ENCODE results near the gene POU3F1.

POU3F1 gene

GRCh38 chr1:38046333-38046883, at the start of gene POU3F1:
Gene POU3F1 (minus strand): TSS chr1:38046793. CDS start chr1:38046743, 50 bp downstream.
- peak in 1 of 14 donors; percentile 44 for DNase-seq

DNA sequence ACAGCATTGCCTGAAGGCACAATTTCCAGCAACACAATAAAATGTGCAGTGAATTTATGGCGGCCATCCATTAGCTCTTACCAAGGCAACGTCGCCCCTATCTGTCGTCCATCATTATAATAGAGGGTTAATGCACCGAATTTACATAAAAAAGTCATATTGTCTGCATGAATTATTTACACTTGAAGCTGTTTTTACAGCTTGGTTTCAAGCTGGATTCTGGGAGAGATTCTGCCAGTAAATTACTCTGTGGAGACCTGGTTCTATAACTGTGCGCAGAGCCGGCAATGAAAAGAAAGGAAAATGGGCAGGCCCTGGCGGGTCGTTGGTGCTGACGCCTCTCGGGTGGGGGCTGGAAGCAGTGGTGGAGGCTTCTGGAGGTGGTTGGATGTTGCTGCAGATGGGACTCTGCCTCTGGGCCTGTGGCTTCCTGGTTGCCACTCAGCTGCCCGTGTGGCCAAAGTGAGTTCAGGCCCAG, 48.9 kb upstream of the POU3F1 start:
- DNase-seq = no peak

- DNase-seq = no peak
Measured at GRCh38 chr1:38094711-38095290, 48.2 kb upstream of the POU3F1 start.

GRCh38 chr1:38093569-38094520, 47.3 kb upstream of the POU3F1 start:
- no peak for DNase-seq

DNA sequence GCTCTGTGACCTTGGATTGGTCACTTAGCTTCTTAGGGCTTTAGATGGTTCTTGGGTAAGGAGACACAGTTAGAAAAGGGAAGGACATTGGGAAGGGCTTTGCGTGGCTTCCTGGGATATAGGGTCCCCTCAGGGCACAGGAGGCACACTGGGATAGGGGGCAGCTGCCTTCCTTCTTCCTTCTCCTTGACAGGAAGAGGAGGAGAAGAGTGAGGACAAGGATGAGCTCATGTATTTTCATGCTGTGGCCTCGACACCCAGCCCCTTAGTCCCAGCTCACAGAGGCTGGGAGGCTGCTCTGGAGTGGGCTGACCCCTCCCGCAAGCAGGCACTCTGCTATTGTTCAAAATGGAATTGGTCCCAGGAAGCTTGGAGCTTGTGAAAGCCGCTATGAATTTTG, 45.7 kb upstream of the POU3F1 start:
- no peak for DNase-seq

DNA sequence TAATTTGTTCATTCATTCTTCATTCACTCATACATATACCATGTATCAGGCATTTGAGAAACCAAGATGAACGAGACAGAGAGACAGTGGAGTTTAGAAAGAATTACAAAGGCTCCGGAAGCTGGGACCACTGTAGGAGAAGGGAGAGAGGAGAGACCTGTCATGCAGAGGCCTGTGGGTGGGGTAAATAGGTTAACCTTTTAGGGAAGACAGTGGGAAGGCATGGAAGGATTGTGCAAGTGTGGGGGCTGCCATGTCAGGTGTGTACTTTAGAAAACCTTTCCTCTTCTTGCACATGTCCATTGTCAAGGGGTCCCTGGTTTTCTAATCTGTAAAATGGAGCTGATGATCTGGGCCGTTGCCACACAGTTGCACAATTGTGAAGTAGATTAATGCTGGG, 44.2 kb upstream of the POU3F1 start:
- DNase-seq = no peak

DNA sequence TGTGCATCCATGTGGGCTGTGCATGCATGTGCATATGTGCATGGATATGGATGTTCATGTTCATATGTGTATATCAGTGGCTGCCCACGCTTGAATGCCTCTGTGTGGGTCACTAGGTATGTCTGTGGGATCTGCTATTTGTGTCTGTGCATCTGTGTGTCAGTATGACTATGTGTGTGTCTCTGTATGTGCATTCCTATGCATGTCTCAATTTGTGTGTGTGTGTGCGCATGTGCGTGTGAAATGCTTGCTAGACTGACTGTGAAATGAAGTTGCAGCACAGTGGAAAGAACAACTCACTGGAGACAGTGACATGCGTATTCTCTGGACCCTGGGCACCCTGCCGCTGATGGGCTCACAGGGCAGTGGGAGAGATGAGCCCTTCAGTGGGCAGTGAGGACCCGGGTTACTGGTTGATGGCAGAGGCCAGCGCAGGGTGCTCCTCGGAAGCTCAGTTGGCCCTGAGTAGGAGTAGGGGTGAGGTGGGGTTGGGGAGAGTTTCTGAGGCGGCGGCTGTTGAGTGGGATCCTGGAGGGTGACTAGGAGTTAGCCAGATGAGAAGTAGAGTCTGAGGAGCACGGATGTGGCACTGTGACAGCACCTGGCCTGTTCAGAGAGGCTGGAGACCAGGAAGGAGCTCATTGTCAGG, 43.2 kb upstream of the POU3F1 start:
- no peak for DNase-seq

- DNase-seq = no peak
Measured at GRCh38 chr1:38088791-38089190, 42.2 kb upstream of the POU3F1 start.

GRCh38 chr1:38088366-38088765, 41.8 kb upstream of the POU3F1 start:
- no peak for DNase-seq

GRCh38 chr1:38087676-38088075, 41.1 kb upstream of the POU3F1 start:
- DNase-seq = no peak

DNA sequence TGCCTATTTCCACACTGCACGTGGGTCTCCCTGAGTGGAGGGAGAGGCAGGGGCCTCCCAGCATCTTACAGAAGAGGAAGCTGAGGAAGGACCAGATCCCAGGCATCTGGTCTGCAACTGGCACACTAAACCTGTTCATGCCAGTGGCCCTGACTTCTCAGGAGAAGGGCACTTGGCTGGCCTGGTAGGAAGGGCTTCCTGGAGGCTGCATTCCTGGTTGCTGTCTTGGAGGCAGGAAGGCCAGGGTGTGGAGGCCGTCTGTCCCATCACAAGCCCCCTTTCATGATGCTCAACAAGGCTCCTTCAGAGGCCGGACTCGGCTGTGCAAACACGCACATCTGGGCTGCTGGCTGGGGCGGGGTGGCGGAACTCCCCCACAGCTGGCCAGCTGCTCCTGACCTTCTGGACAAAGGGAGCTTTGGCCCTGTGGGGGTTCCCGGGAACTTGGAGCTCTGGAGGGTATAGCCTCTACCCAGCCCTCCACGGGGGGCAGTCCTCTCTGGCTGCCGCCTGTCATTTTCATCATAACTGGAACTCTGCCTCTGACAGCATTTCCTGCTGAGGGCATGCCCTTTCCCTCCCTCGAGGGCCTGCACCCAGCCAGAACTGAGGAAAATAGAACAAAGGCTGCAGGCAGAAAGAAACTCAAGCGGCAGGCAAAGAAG, 39.2 kb upstream of the POU3F1 start:
- no peak for DNase-seq

DNA sequence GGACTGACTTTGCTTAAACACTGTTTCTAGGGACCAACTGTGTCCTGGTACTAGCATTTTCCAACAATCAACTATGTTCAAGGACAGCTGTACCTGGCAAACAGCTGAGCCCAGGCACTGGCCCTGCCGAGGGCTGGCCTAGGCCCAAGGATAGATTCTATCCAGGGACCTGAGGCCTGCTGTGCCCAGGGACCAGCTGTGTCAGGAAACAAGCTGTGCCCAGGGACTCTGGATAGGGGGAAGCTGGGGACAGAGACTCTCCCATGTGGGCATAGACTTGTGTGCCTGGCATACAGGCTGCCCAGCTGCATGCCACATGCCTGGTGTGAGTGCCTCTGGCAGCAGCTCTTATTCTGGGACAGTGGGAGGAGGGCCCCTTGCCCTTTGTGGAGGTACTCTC, 38.1 kb upstream of the POU3F1 start:
- peak in 5 of 14 donors; percentile 5 to 53 (median 33) for DNase-seq

GRCh38 chr1:38084113-38084512, 37.5 kb upstream of the POU3F1 start:
- no peak for DNase-seq

GRCh38 chr1:38083541-38083940, 36.9 kb upstream of the POU3F1 start:
- no peak for DNase-seq

GRCh38 chr1:38082769-38083263, 36.2 kb upstream of the POU3F1 start:
- no peak for DNase-seq

DNA sequence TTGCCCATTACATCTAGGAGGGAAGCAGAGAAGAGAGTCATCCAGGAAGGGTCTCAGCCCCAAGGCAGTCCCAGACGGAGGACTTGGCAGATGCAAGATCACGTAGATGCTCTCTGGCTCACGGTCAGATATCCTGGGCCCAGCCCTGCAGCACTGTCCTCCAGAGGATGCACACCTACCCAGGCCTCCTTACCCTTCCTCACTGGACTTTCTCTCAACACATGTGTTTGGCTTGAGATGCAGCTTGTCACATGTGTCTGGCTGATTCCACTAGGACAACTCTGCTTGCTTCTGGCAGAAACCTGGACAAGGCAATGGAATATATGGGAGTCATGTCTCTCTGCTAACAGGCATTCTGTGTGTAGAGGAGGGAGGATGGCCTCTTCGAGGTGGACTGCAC, 32.4 kb upstream of the POU3F1 start:
- DNase-seq = no peak

- DNase-seq = no peak
Measured at GRCh38 chr1:38077523-38078147, 31.0 kb upstream of the POU3F1 start.

DNA sequence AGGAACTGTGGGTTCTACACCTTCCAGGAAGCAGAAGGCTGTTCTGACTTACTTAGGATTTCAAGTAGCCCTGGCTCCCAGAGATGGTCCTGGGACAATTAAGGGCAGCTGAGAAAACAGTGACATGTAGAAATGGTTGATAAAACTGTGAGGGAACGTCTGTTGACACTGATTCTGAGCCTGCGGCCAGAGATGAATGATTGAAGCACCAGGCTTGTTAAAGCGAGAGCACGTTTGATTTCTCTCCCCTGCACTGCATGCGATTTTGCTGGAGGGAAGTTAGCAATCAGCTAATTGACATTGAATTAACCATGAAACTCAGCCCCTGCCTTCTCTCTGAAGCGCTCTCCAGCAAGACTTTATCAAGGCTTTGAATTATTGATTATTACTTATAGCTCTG, 29.9 kb upstream of the POU3F1 start:
- no peak for DNase-seq

DNA sequence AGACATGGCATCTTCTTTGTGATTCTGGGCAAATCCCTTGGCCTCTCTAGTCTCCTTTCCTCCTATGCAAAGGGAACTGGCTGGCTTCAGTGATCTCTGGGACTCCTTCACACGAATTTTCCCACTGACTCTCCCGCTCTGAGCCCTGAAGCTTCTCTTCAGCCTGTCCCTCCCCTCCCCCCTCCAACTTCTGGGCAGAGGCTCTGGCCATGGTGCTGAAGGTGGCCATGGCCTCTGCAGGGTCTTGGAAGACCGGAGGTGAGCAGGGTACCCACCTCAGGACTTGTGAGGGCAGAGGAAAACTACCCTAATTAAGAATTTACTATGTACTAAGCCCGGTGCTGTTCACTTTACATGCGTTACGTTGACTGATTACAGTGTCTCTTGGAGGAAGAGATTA, 29.4 kb upstream of the POU3F1 start:
- DNase-seq = peak in 1 of 14 donors; percentile 3

DNA sequence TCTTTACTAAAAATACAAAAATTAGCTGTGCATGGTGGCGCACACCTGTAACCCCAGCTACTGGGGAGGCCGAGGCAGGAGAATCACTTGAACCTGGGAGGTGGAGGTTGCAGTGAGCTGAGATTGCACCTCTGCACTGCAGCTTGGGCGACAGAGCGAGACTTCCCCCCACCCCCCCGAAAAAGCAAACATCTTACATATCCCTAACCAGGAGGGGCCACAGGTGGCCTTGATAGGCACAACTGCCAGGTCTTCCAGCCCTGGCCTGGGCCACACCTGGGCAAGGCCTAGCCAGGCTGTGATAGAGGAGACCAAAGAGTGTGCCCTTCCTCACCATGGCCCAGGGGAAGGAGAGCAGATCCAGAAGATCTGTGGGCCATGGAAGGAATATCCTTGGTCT, 28.6 kb upstream of the POU3F1 start:
- no peak for DNase-seq

GRCh38 chr1:38074302-38074677, 27.7 kb upstream of the POU3F1 start:
- DNase-seq = no peak

Data from C1 segment of cervical spinal cord (tissue), 14 donors.